ENCODE results near the gene PML.

Gene PML

DNA sequence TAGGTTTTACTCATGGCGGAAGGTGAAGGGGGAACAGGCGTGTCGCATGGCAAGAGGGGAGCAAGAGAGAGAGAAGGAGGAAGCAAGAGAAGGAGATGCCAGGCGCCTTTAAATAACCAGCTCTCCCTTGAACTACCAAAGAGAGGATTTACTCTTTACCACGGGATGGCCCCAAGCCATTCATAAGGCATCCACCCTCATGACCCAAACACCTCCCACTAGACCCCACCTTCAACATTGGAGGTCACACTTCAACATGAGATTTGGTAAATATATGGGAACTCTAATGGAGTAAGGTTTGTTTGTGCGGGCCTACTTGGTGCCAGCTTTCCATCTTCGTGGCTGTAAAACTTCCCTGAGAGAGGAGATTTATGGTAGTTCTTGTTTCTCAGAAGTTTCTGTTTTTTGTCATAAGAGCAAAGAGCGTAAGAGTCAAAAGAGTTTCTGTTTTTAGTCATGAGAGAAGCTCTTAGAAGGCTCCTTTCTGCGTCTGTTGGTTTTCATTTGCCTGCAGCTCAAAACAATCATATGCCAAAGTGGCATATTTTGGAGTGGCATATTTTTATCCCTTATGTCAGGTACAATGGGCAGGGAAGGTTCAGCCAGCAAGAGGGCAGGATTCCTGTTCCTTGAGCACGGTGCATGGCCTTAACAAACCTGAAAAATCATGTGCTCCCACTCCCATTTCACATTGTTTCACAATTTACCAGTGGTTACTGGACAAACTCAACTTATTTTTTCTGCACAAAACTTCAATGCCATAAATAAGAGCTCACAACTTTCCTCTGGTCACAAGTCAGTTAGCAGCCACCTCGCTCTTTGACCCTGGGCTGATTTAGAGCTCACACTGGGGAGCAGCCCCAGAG, 12.5 kb downstream of the PML start:
- in situ Hi-C loops (cut with MboI; ENCODE audit: low sequenced_read_pairs), result no loop called here

DNA sequence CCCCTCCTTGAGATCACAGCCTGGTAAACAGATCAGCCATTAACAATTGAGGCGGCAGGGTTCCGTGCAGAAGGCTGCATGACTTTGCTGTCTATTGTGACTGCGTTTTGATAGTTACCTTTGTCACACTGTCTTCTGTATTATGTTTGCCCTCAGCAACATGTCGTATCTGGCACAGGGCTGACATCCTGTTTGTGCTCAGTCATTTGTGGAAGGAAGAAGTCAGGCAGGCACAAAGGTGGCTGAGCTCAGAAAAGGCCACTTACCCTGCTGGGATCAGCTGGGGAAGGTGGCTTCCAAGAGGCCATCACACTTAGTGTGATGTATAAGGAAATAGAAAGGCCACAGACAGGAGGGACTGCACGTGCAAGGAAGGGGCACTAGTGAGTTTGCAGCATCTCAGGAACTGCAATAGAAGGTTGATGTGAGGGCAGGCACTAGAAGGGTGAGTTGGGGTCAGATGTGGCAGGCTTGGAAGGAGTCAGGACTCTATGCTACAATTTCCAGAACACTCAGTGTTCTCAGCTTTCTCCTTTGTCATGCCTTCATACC, 13.4 kb downstream of the PML start:
- in situ Hi-C loops (cut with MboI; ENCODE audit: low sequenced_read_pairs), result no loop called here

DNA sequence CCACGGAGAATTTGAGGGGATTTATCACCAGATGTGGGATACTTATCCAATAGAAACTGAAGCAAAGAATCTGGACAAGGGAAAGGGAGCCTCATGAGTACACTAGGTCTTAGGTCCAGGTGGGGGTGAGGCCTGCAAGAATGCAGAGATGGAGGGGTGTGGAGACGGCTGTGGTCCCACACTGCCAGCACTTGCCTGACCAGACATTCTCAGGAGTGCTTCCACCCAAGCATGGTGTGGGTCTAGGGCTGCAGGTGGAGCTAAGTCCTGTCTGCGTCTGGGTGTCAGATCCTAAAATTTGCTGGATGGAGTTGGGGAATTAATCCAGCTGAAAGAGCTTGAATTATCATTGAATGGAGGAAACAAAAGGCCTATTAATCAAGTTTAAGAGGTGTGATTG, 14.4 kb downstream of the PML start:
- in situ Hi-C loops (cut with MboI; ENCODE audit: low sequenced_read_pairs), result no loop called here

DNA sequence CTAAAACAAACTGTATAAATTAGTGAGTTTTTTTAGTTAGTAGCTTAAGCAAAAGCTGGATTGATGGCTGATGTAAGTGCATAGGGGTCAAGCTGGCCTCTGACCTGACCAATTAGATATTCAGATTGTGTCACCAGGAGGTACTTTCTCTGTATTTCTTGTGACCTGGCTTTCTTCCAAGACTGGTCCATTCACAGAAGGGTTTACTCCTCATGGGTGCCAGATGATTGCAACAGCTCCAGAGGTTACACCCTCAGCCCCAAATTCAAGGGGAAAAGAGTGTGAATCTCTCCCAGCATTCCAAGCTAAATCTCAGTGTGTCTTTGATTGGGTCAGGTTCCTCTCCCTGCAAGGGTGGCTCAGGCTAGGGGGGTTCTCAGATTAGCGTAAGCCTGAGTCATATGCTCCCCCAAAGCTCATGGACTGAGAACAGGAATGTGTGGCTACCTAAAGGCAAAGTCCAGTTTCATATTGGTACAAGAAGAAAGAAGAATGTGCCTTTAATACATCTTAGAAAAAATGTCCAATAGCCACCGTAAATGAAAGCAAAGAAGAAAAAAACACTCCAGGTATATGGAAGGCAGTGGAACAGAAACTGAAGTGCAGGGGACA, 16.5 kb downstream of the PML start:
- in situ Hi-C loops (cut with MboI; ENCODE audit: low sequenced_read_pairs), result no loop called here

DNA sequence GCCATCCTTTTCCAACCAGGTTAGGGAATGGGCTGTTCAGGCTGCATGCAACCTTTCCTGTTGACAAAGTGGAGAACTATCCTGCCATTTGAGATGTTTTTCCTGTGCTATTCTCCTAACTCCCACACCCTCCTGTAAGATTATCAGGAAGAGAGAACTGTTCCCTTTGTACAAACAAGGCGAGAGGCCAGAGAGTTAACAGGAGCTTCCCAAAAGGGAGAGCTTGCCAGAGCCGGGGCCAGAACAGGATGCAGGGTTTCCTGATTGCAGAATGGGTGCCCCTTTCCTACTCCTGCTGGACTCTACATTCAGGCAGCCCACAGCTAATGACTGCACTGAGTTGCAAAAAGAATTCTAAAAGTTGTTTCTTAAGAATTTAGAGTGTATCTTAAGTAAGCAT, 17.1 kb downstream of the PML start:
- in situ Hi-C loops (cut with MboI; ENCODE audit: low sequenced_read_pairs), result no loop called here

DNA sequence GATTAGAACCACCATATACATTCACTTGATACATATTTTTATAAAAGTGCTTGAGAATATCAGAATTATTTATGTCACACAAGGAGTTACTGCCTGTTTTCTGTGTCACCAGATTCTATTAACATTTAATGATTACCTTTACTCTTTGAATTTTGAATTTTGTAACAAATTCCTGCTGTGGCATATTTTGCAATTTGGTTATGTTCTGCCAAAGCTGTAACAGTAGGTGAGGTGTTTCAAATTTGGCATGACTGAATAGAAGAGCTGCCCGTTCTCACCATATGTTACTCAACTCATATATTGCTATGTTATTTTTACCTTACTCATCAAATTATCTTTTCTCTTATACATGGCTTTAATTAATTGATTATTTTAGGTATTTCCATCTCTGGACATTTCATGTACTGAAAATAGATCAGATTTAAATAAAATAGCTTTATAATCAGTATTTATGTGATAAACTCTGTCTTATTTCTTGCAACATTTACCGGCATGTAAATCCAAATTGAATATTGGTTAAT, 18.9 kb downstream of the PML start:
- in situ Hi-C loops (cut with MboI; ENCODE audit: low sequenced_read_pairs), result no loop called here

DNA sequence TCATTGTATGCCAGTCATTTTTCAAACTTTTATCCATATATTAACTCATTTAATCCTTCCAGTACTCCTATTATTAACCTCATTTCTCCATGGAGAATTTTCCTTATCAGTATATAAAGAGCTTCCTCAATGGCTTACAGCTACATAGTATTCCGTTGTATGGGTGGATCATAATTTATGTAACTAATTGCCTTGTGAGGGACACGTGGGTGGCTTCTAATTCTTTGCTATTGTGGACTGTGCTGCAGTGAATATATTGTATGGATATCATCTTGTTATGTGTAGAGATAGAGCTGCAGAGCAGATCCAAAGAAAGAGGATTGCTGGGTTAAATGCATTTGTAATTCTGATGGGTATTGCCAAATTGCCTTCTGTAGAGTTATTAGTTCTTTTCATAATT, 25.2 kb downstream of the PML start:
- in situ Hi-C loops (cut with MboI; ENCODE audit: low sequenced_read_pairs), result no loop called here

DNA sequence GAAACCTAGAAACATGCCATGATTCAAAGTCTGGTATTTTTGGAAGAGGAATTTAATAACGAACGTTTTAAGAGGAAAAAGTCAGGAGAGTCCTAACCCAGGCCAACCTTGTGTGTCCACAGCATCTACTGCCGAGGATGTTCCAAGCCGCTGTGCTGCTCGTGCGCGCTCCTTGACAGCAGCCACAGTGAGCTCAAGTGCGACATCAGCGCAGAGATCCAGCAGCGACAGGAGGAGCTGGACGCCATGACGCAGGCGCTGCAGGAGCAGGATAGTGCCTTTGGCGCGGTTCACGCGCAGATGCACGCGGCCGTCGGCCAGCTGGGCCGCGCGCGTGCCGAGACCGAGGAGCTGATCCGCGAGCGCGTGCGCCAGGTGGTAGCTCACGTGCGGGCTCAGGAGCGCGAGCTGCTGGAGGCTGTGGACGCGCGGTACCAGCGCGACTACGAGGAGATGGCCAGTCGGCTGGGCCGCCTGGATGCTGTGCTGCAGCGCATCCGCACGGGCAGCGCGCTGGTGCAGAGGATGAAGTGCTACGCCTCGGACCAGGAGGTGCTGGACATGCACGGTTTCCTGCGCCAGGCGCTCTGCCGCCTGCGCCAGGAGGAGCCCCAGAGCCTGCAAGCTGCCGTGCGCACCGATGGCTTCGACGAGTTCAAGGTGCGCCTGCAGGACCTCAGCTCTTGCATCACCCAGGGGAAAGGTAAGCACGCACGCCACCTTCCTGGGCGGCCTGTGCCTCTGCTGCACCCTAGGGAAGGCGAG, 28.4 kb downstream of the PML start:
- in situ Hi-C loops (cut with MboI; ENCODE audit: low sequenced_read_pairs), result no loop called here

DNA sequence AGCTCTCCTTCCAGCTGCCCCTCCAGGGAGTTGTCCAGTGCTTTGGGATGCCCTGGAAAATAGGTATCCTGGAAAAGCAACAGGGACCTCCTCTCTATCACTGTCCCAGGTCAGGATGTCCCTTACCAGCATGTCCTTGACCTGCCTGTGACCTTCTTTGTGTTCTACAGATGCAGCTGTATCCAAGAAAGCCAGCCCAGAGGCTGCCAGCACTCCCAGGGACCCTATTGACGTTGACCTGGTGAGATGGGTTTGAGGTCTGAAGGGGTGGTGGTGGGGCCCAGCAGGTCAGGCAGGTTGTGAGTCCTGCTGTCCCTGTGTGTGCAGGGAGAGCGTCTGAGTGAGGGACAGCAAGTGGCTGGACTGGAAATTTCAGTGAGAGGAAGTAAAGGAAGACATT, 30.2 kb downstream of the PML start:
- in situ Hi-C loops (cut with MboI; ENCODE audit: low sequenced_read_pairs), result no loop called here

DNA sequence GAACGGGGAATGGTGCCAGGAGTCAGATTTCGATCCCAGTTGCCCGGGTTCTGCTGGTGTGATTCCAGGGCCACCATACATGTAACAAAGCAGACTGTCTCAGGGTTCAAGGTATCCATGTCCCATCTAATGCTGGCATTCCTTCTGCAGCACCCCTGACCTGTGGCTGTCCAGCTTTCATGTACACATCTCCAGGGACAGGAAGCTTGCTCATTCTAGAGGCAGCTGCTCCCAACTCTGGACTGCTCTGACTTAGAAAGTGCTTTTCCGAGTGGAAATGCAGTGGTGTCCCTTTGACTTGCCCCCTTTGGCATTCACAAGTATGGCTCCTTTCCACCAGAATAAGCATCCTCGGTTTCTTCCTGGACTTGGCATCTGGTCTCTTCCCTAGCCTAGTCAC, 30.9 kb downstream of the PML start:
- in situ Hi-C loops (cut with MboI; ENCODE audit: low sequenced_read_pairs), result no loop called here

DNA sequence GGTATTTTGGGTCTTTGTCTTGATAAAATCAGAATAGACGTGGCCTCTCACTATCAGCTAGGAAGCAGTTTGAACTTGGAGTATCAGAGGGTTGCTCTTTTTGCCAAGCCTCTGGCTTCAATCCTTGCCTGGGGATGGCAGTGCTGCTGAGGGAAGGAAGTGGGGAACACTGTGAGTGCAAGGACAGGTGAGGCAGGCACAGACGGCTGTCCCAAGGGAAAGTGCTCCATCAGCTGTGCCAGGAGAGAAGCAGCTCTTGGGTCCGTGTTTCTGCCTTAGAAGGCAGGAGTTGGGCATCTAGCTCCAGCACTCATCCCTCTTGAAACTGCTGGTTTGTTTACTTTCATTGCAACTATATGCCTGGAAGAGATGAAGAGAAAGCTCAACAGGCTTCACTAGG, 33.2 kb downstream of the PML start:
- in situ Hi-C loops (cut with MboI; ENCODE audit: low sequenced_read_pairs), result no loop called here

DNA sequence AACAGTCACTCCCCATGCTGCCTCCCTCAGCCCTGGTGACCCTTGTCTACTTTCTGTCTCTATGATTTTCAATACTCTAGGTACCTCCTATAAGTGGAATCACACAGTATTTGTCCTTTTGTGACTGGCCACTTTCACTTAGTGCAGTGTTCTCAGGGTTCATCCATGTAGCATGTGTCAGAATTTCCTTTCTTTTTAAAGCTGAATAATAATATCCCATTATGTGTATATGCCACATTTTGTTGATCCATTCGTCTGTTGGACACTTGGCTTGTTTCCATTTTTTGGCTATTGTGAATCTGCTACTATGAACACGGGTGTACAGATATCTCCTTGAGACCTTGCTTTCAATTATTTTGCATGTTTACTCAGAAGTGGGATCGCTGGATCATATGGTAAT, 34.1 kb downstream of the PML start:
- in situ Hi-C loops (cut with MboI; ENCODE audit: low sequenced_read_pairs), result no loop called here

DNA sequence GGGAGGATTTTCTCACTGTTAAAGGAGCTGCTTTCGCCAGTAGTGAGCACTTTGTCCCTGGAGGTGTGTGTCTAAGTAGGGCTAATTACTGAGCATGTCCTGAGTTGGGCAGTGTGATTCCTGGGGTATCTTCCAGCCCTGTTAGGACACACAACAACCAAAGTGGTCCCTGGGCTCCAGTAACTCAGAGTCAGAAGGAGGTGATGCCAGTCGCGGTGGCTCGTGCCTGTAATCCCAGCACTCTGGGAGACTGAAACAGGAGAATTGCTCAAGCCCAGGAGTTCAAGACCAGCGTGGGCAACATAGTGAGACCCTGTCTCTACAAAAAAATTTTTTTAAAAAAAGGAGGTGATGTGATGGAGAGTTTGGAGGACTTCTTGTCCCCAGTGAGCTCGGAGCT, 37.5 kb downstream of the PML start:
- in situ Hi-C loops (cut with MboI; ENCODE audit: low sequenced_read_pairs), result no loop called here

DNA sequence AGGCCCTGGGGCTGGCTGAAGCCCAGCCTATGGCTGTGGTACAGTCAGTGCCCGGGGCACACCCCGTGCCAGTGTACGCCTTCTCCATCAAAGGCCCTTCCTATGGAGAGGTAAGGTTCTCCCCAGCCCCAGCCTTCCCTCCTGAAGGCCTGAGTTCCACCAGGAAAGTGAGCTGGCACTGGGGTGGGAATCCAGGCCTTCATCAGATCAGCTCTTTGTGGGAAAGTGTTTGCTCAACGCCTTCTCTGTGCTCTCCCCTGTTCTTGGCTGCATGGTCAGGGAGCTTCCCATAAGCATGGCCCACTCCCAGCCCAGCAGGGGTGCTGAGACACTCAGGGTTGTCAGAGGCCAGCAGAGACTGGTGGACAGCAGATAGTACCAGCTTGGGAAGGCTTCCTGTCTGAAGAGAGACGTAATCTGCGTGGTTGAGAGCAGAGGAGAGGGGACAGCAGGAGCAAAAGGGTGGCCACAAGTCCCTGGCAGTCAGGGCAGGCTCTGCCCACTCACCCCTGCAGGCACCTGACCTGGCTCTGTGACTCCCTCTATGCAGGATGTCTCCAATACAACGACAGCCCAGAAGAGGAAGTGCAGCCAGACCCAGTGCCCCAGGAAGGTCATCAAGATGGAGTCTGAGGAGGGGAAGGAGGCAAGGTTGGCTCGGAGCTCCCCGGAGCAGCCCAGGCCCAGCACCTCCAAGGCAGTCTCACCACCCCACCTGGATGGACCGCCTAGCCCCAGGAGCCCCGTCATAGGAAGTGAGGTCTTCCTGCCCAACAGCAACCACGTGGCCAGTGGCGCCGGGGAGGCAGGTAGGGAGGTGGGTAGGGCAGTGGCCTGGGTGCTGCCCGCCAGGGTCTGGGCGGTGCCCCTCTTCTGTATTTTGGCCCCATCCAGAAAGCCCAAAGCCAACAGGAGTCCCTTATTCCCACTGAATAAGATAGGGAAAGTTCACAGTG, 38.4 kb downstream of the PML start:
- in situ Hi-C loops (cut with MboI; ENCODE audit: low sequenced_read_pairs), result no loop called here

DNA sequence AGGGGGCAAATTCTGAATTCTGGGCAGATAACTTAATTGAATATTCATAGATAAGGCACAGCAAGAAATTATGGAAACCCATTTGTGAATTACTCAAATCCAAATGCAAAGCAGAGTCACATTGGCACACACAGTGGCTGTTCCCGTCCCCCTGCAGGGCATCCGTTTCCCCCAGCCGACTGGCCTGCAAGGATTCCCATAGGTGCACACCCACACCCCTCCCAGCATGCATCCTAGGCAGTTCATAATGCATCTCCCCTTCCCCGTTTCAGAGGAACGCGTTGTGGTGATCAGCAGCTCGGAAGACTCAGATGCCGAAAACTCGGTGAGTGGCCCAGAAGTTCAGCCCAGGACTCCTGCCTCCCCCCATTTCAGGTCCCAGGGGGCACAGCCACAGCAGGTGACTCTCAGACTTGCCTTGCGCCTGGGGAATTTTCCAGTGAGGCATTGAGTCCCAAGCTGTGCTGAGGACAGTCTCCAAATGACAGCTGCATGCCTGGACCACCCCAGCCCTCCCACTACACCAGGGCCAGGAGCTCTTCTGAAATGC, 39.8 kb downstream of the PML start:
- in situ Hi-C loops (cut with MboI; ENCODE audit: low sequenced_read_pairs), result no loop called here

DNA sequence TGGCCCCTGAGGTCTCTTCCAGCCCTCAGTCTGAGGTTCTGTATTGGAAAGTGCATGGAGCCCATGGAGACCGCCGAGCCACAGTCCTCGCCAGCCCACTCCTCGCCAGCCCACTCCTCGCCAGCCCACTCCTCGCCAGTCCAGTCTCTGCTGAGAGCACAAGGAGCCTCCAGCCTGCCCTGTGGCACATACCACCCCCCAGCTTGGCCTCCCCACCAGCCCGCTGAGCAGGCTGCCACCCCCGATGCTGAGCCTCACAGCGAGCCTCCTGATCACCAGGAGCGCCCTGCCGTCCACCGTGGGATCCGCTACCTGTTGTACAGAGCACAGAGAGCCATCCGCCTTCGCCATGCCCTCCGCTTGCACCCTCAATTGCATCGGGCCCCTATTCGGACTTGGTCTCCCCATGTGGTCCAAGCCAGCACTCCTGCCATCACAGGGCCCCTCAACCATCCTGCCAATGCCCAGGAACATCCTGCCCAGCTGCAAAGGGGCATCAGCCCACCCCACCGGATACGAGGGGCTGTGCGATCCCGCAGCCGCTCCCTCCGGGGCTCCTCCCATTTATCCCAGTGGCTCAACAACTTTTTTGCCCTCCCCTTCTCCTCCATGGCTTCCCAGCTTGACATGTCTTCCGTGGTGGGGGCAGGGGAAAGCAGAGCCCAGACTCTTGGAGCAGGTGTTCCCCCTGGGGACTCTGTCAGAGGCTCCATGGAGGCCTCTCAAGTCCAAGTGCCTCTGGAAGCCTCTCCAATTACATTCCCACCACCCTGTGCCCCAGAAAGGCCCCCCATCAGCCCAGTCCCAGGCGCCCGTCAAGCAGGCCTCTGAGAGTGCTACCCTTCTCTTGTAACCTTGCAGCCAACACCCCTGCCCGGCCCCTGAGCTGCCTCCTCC, 40.9 kb downstream of the PML start:
- in situ Hi-C loops (cut with MboI; ENCODE audit: low sequenced_read_pairs), result no loop called here

DNA sequence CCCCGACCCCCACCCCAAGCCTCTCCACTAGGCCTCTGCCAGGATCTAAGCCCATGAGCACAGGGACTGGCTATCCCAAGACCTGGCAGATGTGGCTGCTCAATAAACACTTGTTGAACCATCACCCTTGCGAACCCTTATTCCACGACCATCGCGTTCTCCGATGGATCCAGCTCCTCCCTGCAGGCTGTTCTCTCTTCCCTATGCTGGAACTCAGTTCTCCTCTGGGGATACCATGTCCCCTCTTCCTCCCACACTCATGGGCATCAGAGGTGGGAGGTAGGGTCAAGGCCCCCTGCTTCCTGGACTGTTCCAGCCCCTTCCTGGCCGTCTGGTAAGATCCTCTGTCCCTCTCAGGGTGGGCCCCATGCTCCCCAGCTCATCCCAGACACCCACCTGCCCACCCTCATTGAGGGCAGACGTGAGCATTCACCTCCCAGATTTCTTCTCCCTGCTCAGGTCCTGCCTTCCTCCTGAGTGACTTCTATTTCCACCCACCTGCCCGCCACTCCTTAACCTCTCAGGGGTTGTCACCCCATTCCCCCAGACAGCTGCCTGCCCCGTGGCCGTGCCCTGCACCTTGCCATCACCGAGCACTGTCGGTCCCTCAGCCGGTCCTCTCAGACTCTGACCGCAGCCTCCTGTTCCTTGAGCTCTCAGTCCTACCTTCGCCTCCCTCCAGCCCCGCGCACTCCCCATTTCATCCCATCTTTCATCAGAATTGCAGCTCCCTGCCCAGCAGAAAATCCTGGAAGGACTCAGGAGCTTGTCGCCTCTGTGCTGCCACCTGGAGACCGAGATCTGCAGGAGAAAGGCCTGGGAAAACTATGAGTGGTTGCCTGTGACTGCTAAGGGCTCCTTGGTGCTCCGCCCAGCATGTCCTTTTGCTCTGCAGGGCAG, 42.0 kb downstream of the PML start:
- in situ Hi-C loops (cut with MboI; ENCODE audit: low sequenced_read_pairs), result no loop called here
